H9 (cell line): ENCODE results near the gene PAMR1. TPM values are rescaled to one million over a fixed set of nuclear protein-coding genes. Genes with fewer than 3 reads are reported as not detected.

Experiments used
- DNase-seq: peaks from one replicate; pipeline ENCODE4 v3.0.0-alpha.2; 2017
- H2AFZ ChIP-seq: one replicate; pipeline ENCODE4 v1.6.1; 2013; ENCODE audit warnings: mild to moderate bottlenecking, low read length, control low read depth, moderate library complexity
- H2AK5ac ChIP-seq: 2 replicates; pipeline ENCODE4 v1.6.1; 2013; ENCODE audit warnings: low read length, control low read depth, mixed read lengths; ENCODE audit not compliant: insufficient read length
- H2BK120ac ChIP-seq: one replicate; pipeline ENCODE4 v1.6.1; 2013; ENCODE audit warnings: low read depth, mild to moderate bottlenecking, low read length, control low read depth, inconsistent platforms; ENCODE audit not compliant: poor library complexity, severe bottlenecking
- H2BK12ac ChIP-seq: 2 replicates; pipeline ENCODE4 v1.6.1; 2013; ENCODE audit warnings: low read length, control low read depth, mixed read lengths, low read depth; ENCODE audit not compliant: insufficient read length
- H2BK15ac ChIP-seq: 2 replicates; pipeline ENCODE4 v1.6.1; 2013; ENCODE audit warnings: low read depth, low read length, control low read depth
- H2BK20ac ChIP-seq: one replicate; pipeline ENCODE4 v1.6.1; 2013; ENCODE audit warnings: low read depth, mild to moderate bottlenecking, low read length, control low read depth, inconsistent platforms; ENCODE audit not compliant: poor library complexity, severe bottlenecking
- H2BK5ac ChIP-seq: 2 replicates; pipeline ENCODE4 v1.6.1; 2013; ENCODE audit warnings: low read length, control low read depth, mixed read lengths; ENCODE audit not compliant: insufficient read length
- H3K14ac ChIP-seq: 2 replicates; pipeline ENCODE4 v1.6.1; 2013; ENCODE audit warnings: low read length, control low read depth; ENCODE audit not compliant: insufficient read depth
- H3K18ac ChIP-seq: 2 replicates; pipeline ENCODE4 v1.6.1; 2013; ENCODE audit warnings: low read depth, mild to moderate bottlenecking, mixed read lengths, low read length, control low read depth; ENCODE audit not compliant: insufficient read length
- H3K23ac ChIP-seq: 2 replicates; pipeline ENCODE4 v1.6.1; 2013; ENCODE audit warnings: low read length, control low read depth, mixed read lengths, low read depth; ENCODE audit not compliant: insufficient read length
- H3K23me2 ChIP-seq: 2 replicates; pipeline ENCODE4 v1.6.1; 2013; ENCODE audit warnings: low read depth, mild to moderate bottlenecking, mixed read lengths, low read length, control low read depth; ENCODE audit not compliant: insufficient read length, poor library complexity, severe bottlenecking
- H3K27ac ChIP-seq: 2 replicates; pipeline ENCODE4 v1.5.1; 2013; ENCODE audit warnings: low read length, control low read depth, mixed read lengths, low read depth; ENCODE audit not compliant: insufficient read length
- H3K27me3 ChIP-seq: 2 replicates; pipeline ENCODE4 v1.6.1; 2013; ENCODE audit warnings: low read length, control low read depth, inconsistent platforms; ENCODE audit not compliant: insufficient read depth
- H3K4ac ChIP-seq: 2 replicates; pipeline ENCODE4 v1.6.1; 2013; ENCODE audit warnings: low read depth, mild to moderate bottlenecking, control low read depth, inconsistent platforms, low read length, moderate library complexity
- H3K4me1 ChIP-seq: 2 replicates; pipeline ENCODE4 v1.6.1; 2013; ENCODE audit warnings: low read length, control low read depth, inconsistent platforms; ENCODE audit not compliant: insufficient read depth
- H3K4me2 ChIP-seq: 2 replicates; pipeline ENCODE4 v1.6.1; 2013; ENCODE audit warnings: low read length, control low read depth, mixed read lengths; ENCODE audit not compliant: insufficient read length, insufficient read depth
- H3K56ac ChIP-seq: 2 replicates; pipeline ENCODE4 v1.6.1; 2013; ENCODE audit warnings: low read depth, mild to moderate bottlenecking, mixed read lengths, low read length, control low read depth; ENCODE audit not compliant: insufficient read length
- H3K79me1 ChIP-seq: 2 replicates; pipeline ENCODE4 v1.6.1; 2013; ENCODE audit warnings: low read depth, mild to moderate bottlenecking, moderate library complexity, low read length, control low read depth, inconsistent platforms; ENCODE audit not compliant: insufficient read depth, poor library complexity, severe bottlenecking
- H3K79me2 ChIP-seq: 2 replicates; pipeline ENCODE4 v1.6.1; 2013; ENCODE audit warnings: low read length, control low read depth, inconsistent platforms; ENCODE audit not compliant: insufficient read depth
- H3K9ac ChIP-seq: 2 replicates; pipeline ENCODE4 v1.6.1; 2013; ENCODE audit warnings: low read length, control low read depth, mixed read lengths; ENCODE audit not compliant: insufficient read length; ENCODE audit errors: extremely low read depth
- H3K9me3 ChIP-seq: one replicate; pipeline ENCODE4 v1.6.1; 2013; ENCODE audit warnings: low read depth, low read length, inconsistent platforms; ENCODE audit not compliant: control insufficient read depth
- H3T11ph ChIP-seq: one replicate; pipeline ENCODE4 v1.6.1; 2013; ENCODE audit warnings: mild to moderate bottlenecking, low read length, control low read depth, inconsistent platforms
- H4K20me1 ChIP-seq: one replicate; pipeline ENCODE4 v1.6.1; 2013; ENCODE audit not compliant: control insufficient read depth, insufficient read length, insufficient read depth
- H4K5ac ChIP-seq: 2 replicates; pipeline ENCODE4 v1.6.1; 2013; ENCODE audit warnings: low read depth, mild to moderate bottlenecking, mixed read lengths, low read length, control low read depth; ENCODE audit not compliant: insufficient read length
- H4K8ac ChIP-seq: replicated peaks from 2 replicates; pipeline ENCODE4 v1.6.1; 2013; ENCODE audit warnings: low read length, control low read depth, mixed read lengths, low read depth; ENCODE audit not compliant: insufficient read length
- H4K91ac ChIP-seq: 2 replicates; pipeline ENCODE4 v1.6.1; 2013; ENCODE audit warnings: low read depth, mild to moderate bottlenecking, moderate library complexity, mixed read lengths, low read length, control low read depth; ENCODE audit not compliant: insufficient read length
- H3K27ac Mint-ChIP-seq, 3 experiments: 2 replicates in 2 of 3; 3 replicates in 1 of 3; pipeline ENCODE4 v1.8.0; 2020 to 2021; ENCODE audit warnings: mixed read lengths in 3 of 3, mild to moderate bottlenecking in 1 of 3, moderate library complexity in 1 of 3
- H3K27me3 Mint-ChIP-seq: 2 replicates; pipeline ENCODE4 v1.8.0; 2021; ENCODE audit warnings: low read depth, mild to moderate bottlenecking, moderate library complexity, mixed read lengths
- H3K36me3 Mint-ChIP-seq, 3 experiments: 2 replicates in 2 of 3; 3 replicates in 1 of 3; pipeline ENCODE4 v1.8.0; 2020 to 2021; ENCODE audit warnings: low read depth in 3 of 3, mixed read lengths in 3 of 3; ENCODE audit not compliant: insufficient read depth in 1 of 3
- H3K4me1 Mint-ChIP-seq, 2 experiments: 2 replicates each; pipeline ENCODE4 v1.8.0; 2020; ENCODE audit warnings: mixed read lengths in 2 of 2
- H3K4me3 Mint-ChIP-seq, 2 experiments: 2 replicates in 1 of 2; 3 replicates in 1 of 2; pipeline ENCODE4 v1.8.0; 2020 to 2021; ENCODE audit warnings: mild to moderate bottlenecking in 2 of 2, mixed read lengths in 2 of 2, moderate library complexity in 1 of 2
- H3K9me3 Mint-ChIP-seq, 2 experiments: 2 replicates in 1 of 2; 3 replicates in 1 of 2; pipeline ENCODE4 v1.8.0; 2020; ENCODE audit warnings: mild to moderate bottlenecking in 2 of 2, mixed read lengths in 2 of 2, moderate library complexity in 1 of 2
- CTCF ChIP-seq: fragments of 200-600 bp; sonication (generic); conservative IDR thresholded peaks from 3 replicates; pipeline ENCODE4 v1.8.0; 2021; ENCODE audit warnings: antibody characterized with exemption, mild to moderate bottlenecking
- WGBS: extraction: QIAGEN DNeasy Blood & Tissue Kit; methylation state at CpG from one replicate; pipeline ENCODE4 v1.1.7; 2013; ENCODE audit warnings: missing lambda C conversion rate, low lambda C conversion rate, mixed read lengths; ENCODE audit not compliant: insufficient read length; ENCODE audit errors: extremely low coverage; 5-methylcytosine and 5-hydroxymethylcytosine counted together
- total RNA-seq: library from RNA; stranded (reverse); gene quantifications from 2 replicates; pipeline ENCODE4 v1.2.1, GENCODE V29; 2021

Gene PAMR1
- total RNA-seq, 1 experiment from 2014 or later, result 2.4 TPM

GRCh38 chr11:35540526-35540925 is 15.1 kb upstream of the PAMR1 start:
- Histone ChIP-seq H3K14ac (no peak overlapping the region), H3K18ac (no peak overlapping the region), H2AK5ac (no peak overlapping the region), H3K9me3 (no peaks in the 10 kb centered on the region), H2AFZ (no peak overlapping the region), H4K20me1 (no peaks in the 10 kb centered on the region), H2BK12ac (no peak overlapping the region), H3K79me2 (no peaks in the 10 kb centered on the region), H3K9ac (no peak overlapping the region), H3K4ac (no peak overlapping the region), H2BK120ac (no peak overlapping the region), H3K56ac (no peak overlapping the region), H3K4me2 (no peak overlapping the region), H3K79me1 (no peaks in the 10 kb centered on the region), H4K5ac (no peak overlapping the region), H3K23ac (no peak overlapping the region), H3K27ac (no peak overlapping the region), H3T11ph (no peak overlapping the region), H2BK5ac (no peak overlapping the region), H3K27me3 (no peaks in the 10 kb centered on the region), H3K4me1 (no peaks in the 10 kb centered on the region; the same call in 1 of the 2 replicates), H2BK15ac (no peak overlapping the region), H4K91ac (no peak overlapping the region), H3K23me2 (no peaks in the 10 kb centered on the region), H2BK20ac (no peak overlapping the region), H4K8ac (no peak overlapping the region)
- H3K27ac Mint-ChIP-seq, result no peak overlapping the region
- no peaks in the 10 kb centered on the region for H3K36me3 Mint-ChIP-seq
- H3K4me3 Mint-ChIP-seq, result no peak overlapping the region
- H3K27me3 Mint-ChIP-seq, result peaks cover 28% of the 10 kb centered on the region
- no peak for DNase-seq
- H3K4me1 Mint-ChIP-seq, result peaks cover 31 to 32% of the 10 kb centered on the region in 2 experiments
- no peaks in the 10 kb centered on the region; a peak in 1 of 5 replicates for H3K9me3 Mint-ChIP-seq
- no peak for TF ChIP-seq CTCF
- WGBS, result no CpG with 5 or more reads among the region's 3 CpGs
